Hepatic stellate cell (primary cell): ENCODE measurements around the gene SSNA1.

Experiments used
- DNase-seq: peaks from one replicate; pipeline ENCODE4 v3.0.0; 2011; ENCODE audit warnings: low spot score

SSNA1 gene

DNA sequence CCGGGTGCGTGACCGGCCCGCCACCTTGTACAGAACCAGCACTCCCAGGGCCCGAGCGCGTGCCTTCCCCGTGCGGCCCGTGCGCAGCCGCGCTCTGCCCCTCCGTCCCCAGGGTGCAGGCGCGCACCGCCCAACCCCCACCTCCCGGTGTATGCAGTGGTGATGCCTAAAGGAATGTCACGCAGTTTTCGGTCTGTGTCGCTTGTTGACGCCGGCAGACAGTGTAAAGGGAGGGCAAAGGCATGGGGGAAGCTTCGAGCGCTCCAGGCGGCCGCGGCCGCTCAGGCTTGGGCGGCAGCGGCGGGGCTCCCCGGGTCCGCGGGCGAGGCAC is 19.9 kb upstream of the SSNA1 start:
- DNase-seq: no peak

DNA sequence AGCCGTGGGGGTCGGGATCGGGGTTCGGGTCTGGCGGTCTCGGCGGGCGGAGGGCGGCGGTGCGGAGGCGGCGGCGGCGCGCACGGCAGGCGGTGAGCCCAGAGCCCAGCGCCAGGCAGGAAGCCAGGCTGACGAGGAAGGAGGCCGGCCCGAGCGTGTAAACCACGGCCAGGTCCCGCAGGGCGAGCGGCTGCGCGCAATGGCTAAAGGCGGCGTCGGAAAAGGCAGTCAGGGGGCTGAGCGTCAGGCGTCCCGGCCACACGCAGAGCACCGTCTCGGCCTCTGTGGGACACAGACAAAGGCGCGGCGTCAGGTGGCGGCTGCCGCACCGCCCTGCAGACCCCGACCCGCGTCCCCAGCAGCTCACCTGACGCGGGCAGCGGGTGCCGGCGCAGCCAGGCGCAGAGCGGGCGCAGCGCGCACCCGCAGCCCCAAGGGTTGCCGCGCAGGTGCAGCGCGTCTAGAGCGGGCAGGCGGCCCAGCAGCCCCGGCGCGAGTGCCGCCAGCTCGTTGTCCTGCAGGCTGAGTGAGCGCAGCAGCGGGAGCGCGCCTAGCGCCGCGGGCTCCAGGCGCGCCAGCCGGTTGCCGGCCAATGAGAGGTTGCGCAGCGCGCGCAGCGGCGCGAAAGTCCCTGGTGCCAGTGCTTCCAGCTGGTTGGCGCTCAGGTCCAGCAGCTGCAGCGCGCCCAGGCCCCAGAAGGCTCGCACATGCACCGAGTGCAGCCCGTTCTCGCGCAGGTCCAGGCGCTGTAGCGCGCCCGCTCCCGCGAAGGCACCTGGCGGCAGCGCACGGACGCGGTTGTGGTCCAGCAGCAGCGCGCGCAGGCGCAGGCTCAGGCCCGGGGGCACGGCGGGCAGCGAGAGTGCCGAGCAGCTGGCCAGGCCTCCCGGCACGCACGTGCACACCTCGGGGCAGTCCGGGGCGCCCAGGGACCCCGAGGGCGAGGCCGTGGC is 19.3 kb upstream of the SSNA1 start:
- no peak for DNase-seq

DNA sequence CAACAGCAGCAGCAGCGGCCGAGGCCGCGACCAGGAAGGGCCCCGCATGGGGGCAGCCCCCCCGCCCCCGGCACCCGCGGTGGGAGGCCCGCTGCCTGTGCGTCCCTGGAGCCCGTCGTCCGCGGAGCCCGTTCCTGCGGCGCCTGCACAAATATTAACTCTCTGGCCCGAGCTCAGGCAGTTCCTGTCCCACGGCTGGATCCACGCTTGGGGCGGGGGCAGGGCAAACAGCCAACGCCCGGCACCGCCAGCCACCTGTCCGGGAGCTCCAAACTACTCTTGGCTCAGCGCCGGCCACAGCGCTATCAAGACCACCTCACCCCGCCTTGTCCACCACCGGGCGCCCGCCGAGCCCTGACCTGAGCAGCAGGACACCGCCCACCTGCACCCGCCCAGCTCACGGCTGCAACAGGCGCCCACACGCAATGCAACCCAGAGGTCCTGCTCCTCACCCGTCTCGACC is 18.5 kb upstream of the SSNA1 start, which contains the start of gene LRRC26:
TSS of gene LRRC26 (minus strand) at position 156 of the 463 bp plus-strand sequence. CDS start at position 48, 108 bp downstream.
- no peak for DNase-seq

DNA sequence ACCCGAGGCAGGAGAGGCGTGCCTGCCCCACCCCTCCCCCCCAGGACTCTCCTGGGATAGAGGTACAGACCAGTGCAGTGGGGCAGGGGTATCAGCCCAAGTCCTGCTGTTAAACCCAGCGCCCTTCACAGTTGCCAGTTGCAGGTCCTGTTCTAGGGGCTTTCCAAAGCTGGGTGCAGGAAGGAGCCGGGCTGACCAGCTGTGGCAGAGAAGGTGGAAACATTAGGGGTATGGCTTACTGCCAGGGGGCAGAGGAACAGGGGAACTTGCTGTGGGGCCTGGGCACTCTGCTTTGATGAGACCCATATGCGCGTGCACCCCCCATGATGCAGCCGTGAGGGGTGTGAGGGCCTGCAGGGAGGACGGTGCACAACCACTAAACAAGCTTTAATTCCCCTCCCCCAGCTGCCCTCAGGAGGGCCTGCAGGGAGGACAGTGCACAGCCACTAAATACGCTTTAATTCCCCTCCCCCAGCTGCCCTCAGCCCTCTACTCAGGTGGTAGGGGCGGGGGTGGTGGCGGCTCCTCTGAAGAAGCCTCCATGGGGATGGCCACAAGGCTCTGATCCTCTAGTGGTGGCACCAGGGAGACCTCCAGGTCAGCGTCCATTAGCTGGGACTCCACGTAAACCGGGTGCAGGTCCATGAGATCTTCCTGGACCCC is 17.9 kb upstream of the SSNA1 start:
- no peak for DNase-seq

DNA sequence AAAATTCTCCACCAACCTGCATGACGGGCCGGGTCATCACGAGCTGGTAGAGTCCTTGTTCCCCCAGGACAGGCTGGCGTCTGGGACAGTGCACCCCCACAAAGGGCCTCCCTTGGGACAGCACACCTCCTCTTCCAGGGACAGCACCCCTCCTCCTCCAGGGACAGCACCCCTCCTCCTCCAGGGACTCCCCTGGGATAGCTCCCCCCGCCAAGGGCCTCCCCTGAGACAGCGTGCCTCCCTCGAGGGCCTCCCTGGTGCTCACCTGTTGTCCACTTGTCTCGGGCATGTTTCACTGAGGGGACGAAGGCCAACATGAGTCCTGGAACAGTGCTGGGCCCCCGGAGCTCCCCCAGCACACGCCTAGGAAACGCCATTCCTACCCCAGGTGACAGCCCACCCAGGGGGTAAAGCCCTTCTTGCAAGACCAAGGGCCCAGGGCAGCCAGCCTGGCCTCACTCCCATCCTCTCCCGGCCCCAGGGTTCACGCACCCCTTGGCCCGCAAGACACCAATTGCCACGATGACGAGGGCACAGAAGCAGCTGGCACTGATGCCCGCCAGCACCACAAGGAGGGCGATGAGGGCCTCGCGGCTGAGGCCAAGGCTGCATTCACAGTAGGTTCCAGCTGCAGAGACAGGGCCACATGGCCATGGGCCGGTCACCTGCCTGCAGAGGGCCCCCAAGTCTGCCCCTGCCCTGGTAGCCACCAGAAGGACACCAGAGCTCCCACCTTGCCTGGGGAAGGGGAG is 17.2 kb upstream of the SSNA1 start:
- no peak for DNase-seq

DNA sequence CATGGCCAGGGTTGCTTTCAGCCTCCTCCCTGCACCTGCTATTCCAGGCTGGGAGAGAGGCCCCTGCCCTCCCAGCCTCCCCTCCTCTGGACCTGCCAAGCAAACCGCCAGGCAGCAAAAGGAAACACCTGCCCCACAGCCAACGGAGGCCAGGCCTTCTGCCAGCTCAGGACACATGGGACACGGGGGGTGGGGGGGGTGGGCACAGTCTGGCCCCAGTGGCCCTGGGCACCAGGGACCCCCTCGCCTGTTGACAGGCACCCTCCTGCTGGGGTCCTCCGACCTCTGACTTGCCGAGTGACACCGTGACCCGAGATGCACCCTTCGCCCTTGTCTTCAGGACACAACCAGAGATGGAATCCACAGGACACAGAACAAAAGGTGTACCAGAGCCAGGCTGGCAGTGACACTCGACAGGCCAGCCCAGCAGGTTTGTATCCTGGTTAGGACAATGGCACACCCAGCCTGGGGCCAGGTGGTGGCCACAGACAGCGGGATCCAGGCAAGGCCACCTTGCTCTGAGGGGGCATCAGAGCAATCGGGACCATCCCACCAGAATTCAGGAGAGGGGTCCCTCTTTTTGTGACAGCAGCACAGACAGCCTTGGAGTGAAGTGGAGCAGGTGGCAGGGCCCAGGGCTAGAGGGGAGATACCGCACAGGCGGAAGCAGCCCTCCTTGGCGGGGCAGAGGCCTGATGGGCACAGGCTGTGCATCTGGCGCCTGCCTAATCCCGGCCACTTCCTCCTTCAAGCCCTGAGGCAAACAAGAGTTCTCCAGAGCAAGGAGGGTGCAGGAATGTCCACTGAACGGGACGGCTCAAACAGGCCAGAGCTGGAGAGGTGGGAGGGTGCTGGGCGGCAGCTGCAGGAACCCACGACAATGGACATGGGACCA is 15.3 kb upstream of the SSNA1 start:
- DNase-seq: no peak

DNA sequence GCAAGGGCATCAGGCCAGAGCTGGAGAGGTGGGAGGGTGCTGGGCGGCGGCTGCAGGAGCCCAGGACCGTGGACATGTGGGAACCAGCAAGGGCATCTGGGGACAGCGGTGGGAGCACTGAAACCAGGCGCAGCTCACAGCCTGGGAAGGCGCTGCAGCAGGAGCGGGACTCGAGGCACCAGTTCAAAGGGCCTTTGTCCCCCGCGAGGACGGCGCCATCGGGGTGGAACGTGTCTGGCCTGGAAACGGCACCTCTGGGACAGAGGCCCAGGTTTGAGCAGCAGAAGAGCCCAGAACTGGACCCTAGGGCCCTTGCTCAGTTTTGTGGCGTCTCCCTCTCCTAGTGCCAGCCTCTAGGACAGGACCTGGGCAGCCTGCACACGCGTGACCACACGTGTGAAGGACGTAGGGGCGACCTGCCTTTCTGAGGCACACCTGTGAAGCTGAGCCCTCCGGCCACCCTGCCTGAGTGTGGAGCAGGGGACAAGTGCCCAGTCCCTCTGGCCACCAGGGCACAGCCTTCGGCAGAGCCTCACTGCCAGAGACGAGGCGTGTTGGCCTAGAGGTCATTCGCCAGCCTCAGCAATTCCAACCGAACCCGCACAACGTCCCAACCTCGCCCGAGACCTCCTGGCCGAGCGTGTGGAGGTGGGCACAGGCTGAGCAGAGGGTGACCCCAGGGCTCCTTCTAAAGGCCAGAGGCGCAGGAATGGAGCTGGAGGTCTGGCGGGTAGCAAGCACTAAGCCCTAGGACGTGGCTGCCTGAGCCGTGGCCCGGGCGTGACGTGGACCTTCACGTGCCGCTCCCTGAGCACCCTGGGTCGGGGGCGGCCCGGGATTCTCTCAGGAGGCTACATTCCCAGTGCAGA is 14.4 kb upstream of the SSNA1 start:
- no peak for DNase-seq

DNA sequence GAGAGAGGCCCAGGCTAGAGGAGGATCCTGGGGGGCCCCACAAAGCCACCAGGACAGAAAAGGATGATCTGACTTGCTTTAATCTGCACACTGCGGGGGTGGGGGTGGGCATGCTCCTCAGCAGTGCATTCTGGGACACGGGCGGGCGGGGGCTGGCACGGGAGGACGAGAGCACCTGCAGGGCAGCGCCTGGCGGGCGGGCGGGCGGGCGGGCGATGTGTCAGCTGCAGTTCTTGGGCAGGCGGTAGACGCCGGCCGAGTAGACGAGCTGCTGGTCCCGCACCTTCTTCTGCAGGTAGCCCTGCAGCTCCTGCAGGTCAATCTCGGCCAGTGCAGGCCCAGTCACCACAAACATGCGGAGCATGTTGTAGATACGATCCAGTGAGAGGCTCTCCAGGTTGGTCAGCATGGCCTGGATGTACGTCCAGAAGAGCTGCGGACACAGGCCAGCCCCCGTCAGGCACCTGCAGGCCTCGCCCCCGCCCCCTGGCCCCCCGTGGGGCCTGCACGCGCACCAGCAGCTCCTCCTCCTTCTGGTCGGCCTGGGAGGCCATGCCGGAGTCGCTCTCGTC is 13.7 kb upstream of the SSNA1 start:
- no peak for DNase-seq

DNA sequence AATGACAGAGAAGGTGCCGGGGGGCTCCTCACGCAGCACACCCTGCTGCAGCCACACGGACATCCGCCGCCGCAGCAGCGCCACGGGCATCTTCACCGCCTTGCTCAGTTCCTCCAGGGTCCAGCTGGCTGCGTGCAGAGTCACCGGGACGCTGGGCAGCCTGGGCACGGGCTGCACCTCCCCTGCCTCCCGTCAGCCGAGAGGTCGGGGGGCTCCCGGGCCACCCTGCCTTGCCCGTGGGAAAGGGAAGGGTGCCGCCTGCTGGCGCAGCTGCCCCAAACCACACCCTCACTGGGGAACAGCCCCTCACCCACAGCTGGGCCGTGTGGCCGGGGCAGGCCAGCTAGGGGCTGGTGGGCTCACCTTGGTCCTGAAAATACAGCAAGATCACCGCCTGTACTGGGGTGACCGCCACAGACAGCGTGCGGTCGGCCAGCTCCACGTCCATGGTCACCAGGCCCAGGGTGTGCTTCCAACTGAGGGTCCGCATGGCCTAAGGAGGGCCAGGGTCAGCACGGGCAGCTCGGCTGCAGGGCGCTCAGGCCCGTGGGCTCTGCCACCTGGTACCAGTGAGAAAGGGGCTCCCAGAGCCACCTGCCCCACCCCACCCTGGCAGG is 13.0 kb upstream of the SSNA1 start:
- no peak for DNase-seq

DNA sequence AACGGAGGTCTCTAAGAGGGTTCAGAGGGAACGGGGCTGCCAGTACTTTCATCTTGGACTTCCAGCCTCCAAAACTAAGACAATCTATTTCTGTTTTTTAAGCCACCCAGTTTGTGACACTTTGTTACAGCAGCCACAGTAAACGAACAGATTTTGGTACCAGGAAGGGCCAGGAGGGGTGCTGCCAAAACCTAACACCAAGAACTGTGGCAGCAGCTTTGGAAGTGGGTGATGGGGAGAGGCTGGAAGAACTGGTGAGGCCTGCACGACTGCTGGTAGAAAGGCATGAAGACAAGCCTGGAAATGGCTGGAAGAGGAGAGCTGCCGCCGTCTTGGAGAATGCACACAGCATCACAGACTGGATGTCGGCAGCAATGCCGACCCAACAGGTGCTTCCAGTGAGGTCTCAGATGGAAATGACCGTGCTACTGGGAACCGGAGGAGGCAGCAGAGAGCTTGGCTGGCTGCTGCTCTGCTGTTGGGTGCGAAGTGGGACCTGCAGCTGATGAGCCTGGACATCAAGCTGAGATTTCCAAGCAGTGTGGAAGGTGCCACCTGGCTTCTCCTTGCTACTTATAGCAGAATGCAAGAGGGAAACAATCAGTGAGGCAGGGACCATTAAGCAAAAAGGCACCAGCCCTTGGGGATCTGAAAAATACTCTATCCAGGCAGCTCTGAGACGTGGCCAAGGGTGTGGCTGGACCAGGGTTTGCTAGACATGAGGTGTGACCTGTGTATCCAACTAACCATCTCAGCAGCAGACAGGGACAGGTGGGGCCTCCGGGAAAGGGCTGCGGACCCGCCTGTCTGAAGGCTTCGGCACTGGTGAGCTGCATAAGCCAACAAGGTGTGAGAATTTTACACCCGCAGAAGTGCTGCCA is 11.9 kb upstream of the SSNA1 start:
- DNase-seq: peak; percentile 73

DNA sequence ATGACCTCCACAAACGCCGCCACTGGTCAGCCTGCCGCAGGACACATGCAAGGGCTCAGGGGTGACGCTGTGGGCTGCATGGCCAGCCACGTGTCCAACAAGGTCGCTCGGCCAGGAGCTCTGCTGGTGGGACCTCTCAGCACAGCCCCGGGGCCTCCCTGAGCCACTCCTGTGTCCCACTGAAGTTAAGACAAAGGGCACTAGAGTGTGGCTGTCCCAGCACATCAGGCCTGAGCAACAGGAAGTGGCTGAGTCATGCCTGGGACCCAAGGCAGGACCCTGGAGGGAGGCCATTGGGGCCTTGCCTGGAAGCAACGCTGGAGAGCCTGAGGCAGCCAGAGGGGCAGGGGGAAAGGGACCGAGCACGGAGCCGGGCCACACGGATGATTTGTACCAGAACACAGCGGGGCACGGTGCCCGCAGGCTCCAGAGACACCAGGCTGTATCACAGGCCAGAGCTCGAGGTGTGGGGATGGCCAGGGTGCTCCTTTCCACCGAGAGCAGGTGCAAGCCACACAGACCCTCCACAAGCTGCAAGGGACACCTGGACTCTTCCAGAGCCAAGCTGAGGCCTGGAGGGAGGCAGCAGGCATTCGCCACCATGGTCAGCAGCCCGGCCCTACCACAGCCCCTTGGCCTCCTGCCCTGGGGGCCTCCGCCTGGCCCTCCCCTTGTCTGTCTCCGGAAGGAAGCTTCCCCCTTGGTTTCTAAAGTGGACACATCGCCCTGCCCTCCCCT is 10.1 kb upstream of the SSNA1 start:
- no peak for DNase-seq

DNA sequence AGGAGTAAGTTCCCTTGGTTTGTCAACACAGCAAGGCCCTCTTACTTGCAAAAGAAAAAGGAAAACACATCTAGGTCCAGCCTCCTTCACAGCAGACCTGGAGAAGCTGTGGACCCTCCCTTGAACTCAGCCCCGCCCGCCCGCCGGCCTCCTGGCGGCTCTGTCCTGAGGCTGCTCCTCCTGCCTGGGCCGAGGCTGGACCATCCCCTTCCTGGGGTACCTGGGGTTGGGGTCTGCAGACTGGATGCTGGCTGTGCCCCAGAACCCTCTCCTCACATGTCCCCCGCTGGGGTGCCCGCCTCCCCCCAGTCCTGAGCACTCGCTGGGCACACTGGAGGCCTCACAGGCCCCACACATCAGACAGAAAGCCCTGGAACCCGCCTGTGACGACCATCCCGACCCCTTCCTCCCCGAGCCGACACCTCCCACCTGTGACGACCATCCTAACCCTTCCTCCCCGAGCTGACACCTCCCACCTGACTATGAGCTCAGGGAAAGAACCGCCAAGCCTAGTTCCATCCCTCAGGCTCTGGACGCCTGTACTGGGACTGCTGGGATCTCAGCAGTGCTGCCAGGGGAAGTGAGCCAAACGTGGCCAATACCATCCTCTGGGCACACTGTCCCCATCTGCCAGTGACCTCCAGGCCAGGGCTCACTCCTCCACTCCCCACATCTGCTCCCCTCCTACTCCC is 9.4 kb upstream of the SSNA1 start:
- DNase-seq: no peak

DNA sequence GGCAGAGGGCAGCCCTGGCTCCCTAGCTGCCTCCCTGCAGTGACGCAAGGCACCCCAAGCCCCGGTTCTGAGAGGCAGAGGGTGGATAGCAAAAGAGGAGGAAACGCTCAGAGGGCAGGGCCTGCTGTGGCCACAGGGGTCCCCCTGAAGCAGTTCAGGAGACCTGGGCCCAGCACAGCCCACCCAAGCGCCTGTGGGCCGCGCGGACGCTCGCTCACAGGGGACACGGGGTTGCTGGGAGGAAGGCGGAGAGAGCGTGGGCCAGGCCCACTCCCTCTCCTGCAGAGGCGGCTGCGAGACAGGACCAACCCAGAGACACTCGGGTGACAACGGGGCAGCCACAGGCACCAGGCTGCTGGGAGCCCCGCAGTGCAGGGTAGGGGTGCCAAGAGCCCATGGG is 8.7 kb upstream of the SSNA1 start:
- no peak for DNase-seq

DNA sequence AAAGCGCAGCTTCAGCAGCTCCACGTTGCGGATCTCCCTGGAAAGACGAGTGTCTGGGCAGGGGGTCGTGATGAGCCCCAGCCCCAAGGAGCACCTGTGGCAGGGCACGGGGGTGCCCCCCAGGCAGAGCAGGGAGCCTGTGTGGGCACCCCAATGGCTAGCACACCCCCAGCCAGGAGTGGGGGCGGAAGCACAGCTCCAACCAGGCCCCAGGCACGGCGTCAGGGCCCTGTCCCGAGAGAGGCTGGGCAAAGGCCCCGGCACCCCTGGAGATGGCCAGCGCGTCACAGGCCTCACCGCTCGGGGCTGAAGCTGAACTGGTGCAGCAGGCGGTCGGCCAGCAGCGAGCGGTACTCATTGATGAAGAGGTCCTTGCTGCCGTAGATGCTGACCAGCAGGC is 8.0 kb upstream of the SSNA1 start:
- DNase-seq: no peak

DNA sequence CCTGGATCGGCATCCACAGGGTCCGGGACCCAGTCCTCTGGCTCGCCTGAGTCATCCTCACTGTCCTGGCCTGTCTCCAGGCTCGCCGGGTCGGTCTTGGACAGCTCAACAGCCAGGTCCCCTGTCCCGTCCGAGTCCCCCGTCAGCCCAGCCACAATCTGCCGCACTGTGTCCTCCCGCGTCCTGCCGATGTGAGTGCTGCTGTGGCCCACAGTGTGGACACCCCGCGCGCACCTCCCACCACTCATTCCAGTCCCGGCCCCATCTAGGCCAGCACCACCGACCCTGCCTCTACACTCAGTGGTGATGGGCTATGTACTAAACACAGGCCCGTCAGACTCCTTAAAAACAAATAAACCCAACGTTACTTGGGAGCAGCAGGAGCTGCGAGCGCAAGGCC is 6.8 kb upstream of the SSNA1 start:
- no peak for DNase-seq

DNA sequence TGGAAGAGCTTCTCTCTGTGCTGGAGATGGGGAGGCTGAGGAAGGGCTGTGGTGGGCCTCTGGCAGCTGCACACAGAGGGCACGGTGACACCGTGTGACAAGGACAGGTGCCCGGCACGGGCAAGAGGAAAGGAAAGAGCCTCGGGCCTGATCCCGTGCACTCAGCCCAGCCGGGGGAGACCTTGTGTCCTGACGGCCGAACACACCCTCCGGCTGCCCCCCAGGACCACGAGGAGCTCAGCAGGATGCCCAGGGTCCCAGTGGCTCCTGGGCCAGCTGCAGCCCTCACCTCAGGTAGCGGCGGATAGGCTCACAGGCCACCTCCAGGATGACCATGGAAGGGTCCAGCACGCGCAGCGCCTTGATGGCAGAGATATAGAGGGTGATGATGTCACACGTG is 5.6 kb upstream of the SSNA1 start:
- no peak for DNase-seq

DNA sequence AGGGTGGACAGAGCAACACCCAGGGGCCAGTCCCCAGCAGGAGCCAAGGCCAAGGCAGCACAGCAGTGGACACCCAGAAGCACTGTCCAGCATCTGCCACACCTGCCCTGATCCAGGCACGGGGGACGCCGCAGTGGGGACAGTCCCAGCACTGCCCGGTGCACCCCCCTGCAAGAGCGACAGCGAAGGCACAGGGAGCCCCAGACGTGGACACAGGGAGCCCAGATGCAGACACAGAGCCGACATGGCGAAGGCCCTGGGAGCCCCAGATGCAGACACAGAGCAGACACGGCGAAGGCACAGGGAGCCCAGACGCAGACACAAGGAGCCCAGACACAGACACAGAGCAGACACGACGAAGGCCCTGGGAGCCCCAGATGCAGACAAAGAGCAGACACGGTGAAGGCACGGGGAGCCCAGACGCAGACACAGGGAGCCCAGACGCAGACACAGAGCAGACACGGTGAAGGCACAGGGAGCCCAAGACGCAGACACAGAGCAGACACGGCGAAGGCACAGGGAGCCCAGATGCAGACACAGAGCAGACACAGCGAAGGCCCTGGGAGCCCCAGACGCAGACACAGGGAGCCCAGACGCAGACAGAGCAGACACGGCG is 4.4 kb upstream of the SSNA1 start:
- no peak for DNase-seq
